Measurements from ENCODE around the gene PLA2G4B. TPM values are rescaled to one million over a fixed set of nuclear protein-coding genes. Genes with fewer than 3 reads are reported as not detected.
A peak's percentile ranks its signal among the peaks of the same experiment; 100 is the strongest.

The PLA2G4B gene
- total and polyA plus RNA-seq, 7 donors = 0.92 to 6.5 (median 3.4) TPM; not detected in 1

- TF ChIP-seq POLR2AphosphoS5 (IDR thresholded peaks at IDR 0.05) = no peak
- no peak for TF ChIP-seq EP300 (IDR thresholded peaks at IDR 0.05)
- no peak for TF ChIP-seq POLR2A (IDR thresholded peaks at IDR 0.05)
- TF ChIP-seq CTCF (IDR thresholded peaks at IDR 0.05) = no peak
- DNase-seq = peak; percentile 58
- Histone ChIP-seq H3K4me3 (no peak overlapping the region), H3K4me1 (peaks cover 0 to 35% (median 23%) of the 10 kb centered on the region in 4 donors), H3K9me3 (no peaks in the 10 kb centered on the region), H3K27ac (peak overlapping the region in 1 of 4 donors; percentile 80), H3K27me3 (no peaks in the 10 kb centered on the region), H3K36me3 (peaks cover 0 to 7% (median 0%) of the 10 kb centered on the region in 4 donors)
- intact Hi-C loops (cut with DNase I) = no loop called here
- WGBS, 2 donors = 92 to 93% methylated on average over 10 of the region's 10 CpGs
Observed at GRCh38 chr15:41806291-41807181, 32.1 kb upstream of the PLA2G4B start.

GRCh38 chr15:41809121-41809520 is 29.5 kb upstream of the PLA2G4B start:
- intact Hi-C loops (cut with DNase I) = no loop called here
- Histone ChIP-seq H3K9me3 (no peaks in the 10 kb centered on the region), H3K36me3 (peaks cover 0 to 23% (median 15%) of the 10 kb centered on the region in 4 donors), H3K4me3 (no peak overlapping the region), H3K27ac (no peak overlapping the region), H3K27me3 (no peaks in the 10 kb centered on the region), H3K4me1 (peaks cover 0 to 32% (median 20%) of the 10 kb centered on the region in 4 donors)
- 81 to 85% methylated on average over 2 of the region's 2 CpGs for WGBS, 2 donors
- peak; percentile 4 for DNase-seq
- TF ChIP-seq POLR2A (IDR thresholded peaks at IDR 0.05) = no peak
- TF ChIP-seq CTCF (IDR thresholded peaks at IDR 0.05) = no peak
- TF ChIP-seq POLR2AphosphoS5 (IDR thresholded peaks at IDR 0.05) = no peak
- no peak for TF ChIP-seq EP300 (IDR thresholded peaks at IDR 0.05)

DNA sequence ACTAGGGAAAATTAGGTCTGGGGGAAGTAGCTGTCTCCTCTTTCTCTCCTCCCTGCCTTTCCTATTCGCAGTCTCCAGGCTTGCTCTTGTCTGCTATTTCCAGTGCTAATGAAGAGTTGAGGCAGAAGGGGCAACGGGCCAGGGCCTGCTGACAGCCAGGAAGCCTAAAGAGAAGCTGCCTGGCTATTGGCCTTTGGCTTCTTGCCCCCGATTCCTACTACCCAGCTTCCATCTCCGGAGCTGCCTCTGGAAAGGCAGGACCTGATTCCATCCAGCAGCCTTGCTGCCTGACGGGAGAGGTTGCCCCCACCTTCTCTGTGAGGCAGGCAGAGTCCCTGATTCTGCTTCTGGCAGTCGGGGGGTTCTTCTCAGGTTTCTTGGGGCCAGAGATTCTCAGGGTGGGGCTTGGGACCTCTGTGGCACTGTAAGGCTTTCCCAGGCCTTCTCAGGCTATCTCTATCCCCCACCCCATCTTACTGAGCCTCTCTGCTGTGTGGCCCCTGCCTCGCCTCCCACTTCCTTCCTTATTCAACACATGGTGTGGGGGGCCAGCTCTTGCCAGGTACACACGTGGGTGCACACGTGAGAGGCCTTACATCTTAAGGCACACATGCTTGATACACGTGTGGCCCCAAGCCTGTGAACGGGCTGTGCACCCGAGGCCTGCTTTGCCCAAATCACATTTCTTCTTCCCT is 29.0 kb upstream of the PLA2G4B start:
- TF ChIP-seq POLR2A (IDR thresholded peaks at IDR 0.05) = no peak
- peaks cover 0 to 28% (median 19%) of the 10 kb centered on the region in 4 donors for H3K36me3 ChIP-seq
- DNase-seq = peak; percentile 52
- H3K9me3 ChIP-seq = no peaks in the 10 kb centered on the region
- H3K27me3 ChIP-seq = no peaks in the 10 kb centered on the region
- H3K4me3 ChIP-seq = no peak overlapping the region
- intact Hi-C loops (cut with DNase I) = loop anchor here (2.0 kb wide), 1 partner anchor 205 kb away; no protein-coding TSS in a partner anchor
- 66 to 90% methylated on average over 12 of the region's 12 CpGs for WGBS, 2 donors
- H3K4me1 ChIP-seq = peaks cover 0 to 27% (median 15%) of the 10 kb centered on the region in 4 donors
- H3K27ac ChIP-seq = no peak overlapping the region

DNA sequence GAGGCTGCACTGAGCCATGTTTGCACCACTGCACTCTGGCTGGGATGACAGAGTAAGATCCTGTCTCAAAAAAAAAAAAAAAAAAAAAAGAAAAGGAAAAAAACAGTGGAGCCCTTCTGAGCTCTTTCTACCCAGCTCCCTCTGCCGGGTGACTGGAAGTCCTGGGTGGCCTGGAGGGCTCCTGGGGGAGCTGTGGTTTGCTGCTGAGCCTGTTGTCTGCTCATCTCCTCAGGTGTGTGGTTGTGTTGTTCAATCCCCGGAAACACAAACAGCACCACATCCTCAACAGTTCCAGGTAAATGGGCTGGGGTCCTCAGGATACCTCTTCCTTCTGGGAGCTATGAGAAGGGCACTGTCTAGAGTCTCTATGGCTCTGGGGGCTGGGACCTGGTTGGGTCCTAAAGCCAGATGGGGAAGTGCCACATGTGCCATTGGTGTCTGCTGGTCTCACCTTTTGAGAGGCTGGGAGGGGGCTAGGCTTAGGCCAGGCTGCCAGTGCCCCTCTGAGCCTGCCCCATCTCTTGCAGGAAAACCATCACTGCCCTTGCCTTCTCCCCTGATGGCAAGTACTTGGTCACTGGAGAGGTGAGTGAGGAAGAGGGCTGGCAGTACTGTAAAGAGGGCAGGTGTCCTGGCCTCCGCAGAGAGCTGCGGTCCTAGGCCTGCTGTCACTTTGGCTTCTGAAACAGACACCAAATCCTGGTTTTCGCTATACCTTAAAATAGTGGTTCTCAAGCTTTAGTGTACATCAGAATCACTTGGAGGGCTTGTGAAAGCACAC is 27.8 kb upstream of the PLA2G4B start:
- Histone ChIP-seq H3K4me1 (peaks cover 0 to 15% (median 6%) of the 10 kb centered on the region in 4 donors), H3K27ac (no peak overlapping the region)

More for the DNA sequence above, 27.8 kb upstream of the PLA2G4B start:
- H3K36me3 ChIP-seq = peaks cover 0 to 40% (median 25%) of the 10 kb centered on the region in 4 donors
- H3K9me3 ChIP-seq = no peaks in the 10 kb centered on the region
- intact Hi-C loops (cut with DNase I) = loop anchor here (1.0 to 2.0 kb wide), 2 partner anchors 37 to 206 kb away; partner anchors contain the start of gene MAPKBP1
- TF ChIP-seq CTCF (IDR thresholded peaks at IDR 0.05) = no peak
- TF ChIP-seq POLR2AphosphoS5 (IDR thresholded peaks at IDR 0.05) = no peak
- no peak for TF ChIP-seq EP300 (IDR thresholded peaks at IDR 0.05)
- no peak for TF ChIP-seq POLR2A (IDR thresholded peaks at IDR 0.05)
- WGBS, 2 donors = 93% methylated on average over 5 of the region's 5 CpGs
- H3K27me3 ChIP-seq = no peaks in the 10 kb centered on the region
- H3K4me3 ChIP-seq = no peak overlapping the region
- DNase-seq = no peak

Measured in sigmoid colon (tissue), 7 donors.